Articular chondrocyte of knee joint (primary cell): Measurements from ENCODE around the gene BTG4. TPM values are rescaled to one million over a fixed set of nuclear protein-coding genes. Genes with fewer than 3 reads are reported as not detected.

ENCODE experiments used
- small RNA-seq: library from RNA; depleted of rRNA; stranded (forward); fragments of <200 nt; gene quantifications from one replicate; pipeline ENCODE3, GENCODE V24; 2012
- total RNA-seq: library from RNA; depleted of rRNA; stranded (reverse); fragments of >200 nt; gene quantifications from 2 replicates; pipeline ENCODE4 v1.2.3, GENCODE V29; 2012

The BTG4 gene
- total RNA-seq = not detected in 2 replicates

DNA sequence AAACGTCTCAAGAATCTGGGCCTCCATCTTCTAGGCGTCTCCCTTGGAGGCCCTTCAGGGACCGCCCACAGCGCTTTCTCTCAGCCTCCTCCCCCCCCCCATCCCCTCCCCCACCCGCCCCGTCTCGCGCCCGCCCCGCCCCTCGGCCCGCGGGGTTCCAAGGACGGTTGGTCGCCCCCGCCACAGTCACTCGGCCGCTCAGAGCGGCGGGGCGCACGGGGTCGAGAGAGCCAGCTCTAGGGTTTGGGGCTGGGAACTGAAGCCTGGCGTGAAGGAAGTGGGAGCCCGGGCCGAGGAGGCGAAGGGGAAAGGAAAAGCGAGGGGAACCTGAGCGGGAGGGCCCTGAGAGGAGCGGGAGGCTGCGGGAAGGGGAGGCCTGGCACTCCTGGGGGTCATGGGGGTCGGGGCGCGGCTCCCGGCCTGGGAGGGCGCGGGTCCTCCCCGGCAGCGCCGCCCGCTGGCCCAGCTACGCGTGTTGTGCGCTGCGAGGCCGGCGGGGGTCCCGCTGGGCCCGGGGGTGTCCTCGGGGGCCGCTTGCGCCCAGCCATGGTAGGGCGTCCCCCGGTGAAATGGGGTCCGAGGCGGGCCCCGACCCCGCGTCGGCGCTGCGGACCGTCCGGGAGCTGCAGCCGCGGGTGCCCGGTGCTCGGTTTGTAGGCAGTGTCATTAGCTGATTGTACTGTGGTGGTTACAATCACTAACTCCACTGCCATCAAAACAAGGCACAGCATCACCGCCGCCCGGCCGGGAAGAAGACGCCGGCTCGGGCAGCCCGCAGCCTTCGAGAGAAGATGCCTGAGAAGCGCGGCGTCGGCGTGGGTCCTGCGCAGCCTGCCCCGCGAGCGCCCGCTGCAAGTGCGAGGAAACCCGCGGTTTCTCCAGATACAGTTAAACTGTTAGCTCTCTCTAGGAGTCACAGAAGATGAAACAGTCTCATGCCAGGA lies at the start of gene BTG4:
BTG4 (minus strand) TSS at position 91 of the 944 bp plus-strand sequence. CDS start 13,610 bp downstream, outside the sequence.

GRCh38 chr11:111540114-111540936 lies 28.1 kb upstream of the BTG4 start, which contains the start of gene LAYN:
TSS of gene LAYN (plus strand) at chr11:111540720. CDS start at chr11:111540844, 124 bp downstream.

GRCh38 chr11:111514216-111515031 lies 2.2 kb upstream of the BTG4 start, which contains the start of gene HOATZ:
TSS of gene HOATZ (plus strand) at chr11:111514778. CDS start at chr11:111514785, 7 bp downstream.

Small RNA genes lying within 50 kb of the gene (small RNA-seq; reads per million reads assigned to genes)
- gene MIR34B (33.9 reads per million, percentile 96 among the genes with 10 or more reads in this experiment), gene MIR34C (26.0 reads per million, percentile 96 among the genes with 10 or more reads in this experiment)

Other genes starting within 250 kb of the BTG4 start
- not detected in 2 replicates for gene POU2AF3, start 213.8 kb downstream of the BTG4 start, total RNA-seq
- not detected in 2 replicates for gene POU2AF1, start 133.1 kb downstream of the BTG4 start, total RNA-seq
- not detected in 2 replicates for gene HOATZ, start 2.4 kb upstream of the BTG4 start, total RNA-seq
- 61.5 and 62.7 TPM in 2 replicates for gene LAYN, start 28.3 kb upstream of the BTG4 start, total RNA-seq
- gene SIK2, start 90.1 kb upstream of the BTG4 start, total RNA-seq = 24.9 and 29.1 TPM in 2 replicates